ENCODE data around the gene THSD8.
A peak's percentile ranks its signal among the peaks of the same experiment; 100 is the strongest.
"Not testable (repeated sequence)": the region's sequence is repeated elsewhere in the genome, so short reads cannot be mapped to it uniquely, and the experiment has no call there.

The THSD8 gene

DNA sequence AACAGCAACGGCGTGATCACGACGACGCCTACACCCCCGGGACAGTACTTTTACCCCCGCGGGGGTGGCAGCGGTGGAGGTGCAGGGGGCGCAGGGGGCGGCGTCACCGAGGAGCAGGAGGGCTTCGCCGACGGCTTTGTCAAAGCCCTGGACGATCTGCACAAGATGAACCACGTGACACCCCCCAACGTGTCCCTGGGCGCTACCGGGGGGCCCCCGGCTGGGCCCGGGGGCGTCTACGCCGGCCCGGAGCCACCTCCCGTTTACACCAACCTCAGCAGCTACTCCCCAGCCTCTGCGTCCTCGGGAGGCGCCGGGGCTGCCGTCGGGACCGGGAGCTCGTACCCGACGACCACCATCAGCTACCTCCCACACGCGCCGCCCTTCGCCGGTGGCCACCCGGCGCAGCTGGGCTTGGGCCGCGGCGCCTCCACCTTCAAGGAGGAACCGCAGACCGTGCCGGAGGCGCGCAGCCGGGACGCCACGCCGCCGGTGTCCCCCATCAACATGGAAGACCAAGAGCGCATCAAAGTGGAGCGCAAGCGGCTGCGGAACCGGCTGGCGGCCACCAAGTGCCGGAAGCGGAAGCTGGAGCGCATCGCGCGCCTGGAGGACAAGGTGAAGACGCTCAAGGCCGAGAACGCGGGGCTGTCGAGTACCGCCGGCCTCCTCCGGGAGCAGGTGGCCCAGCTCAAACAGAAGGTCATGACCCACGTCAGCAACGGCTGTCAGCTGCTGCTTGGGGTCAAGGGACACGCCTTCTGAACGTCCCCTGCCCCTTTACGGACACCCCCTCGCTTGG is 9.6 kb upstream of the THSD8 start:
- DNase-seq = peak; percentile 67 to 76

DNA sequence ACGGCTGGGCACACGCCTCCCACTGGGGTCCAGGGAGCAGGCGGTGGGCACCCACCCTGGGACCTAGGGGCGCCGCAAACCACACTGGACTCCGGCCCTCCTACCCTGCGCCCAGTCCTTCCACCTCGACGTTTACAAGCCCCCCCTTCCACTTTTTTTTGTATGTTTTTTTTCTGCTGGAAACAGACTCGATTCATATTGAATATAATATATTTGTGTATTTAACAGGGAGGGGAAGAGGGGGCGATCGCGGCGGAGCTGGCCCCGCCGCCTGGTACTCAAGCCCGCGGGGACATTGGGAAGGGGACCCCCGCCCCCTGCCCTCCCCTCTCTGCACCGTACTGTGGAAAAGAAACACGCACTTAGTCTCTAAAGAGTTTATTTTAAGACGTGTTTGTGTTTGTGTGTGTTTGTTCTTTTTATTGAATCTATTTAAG is 9.0 kb upstream of the THSD8 start:
- no peak for DNase-seq

DNA sequence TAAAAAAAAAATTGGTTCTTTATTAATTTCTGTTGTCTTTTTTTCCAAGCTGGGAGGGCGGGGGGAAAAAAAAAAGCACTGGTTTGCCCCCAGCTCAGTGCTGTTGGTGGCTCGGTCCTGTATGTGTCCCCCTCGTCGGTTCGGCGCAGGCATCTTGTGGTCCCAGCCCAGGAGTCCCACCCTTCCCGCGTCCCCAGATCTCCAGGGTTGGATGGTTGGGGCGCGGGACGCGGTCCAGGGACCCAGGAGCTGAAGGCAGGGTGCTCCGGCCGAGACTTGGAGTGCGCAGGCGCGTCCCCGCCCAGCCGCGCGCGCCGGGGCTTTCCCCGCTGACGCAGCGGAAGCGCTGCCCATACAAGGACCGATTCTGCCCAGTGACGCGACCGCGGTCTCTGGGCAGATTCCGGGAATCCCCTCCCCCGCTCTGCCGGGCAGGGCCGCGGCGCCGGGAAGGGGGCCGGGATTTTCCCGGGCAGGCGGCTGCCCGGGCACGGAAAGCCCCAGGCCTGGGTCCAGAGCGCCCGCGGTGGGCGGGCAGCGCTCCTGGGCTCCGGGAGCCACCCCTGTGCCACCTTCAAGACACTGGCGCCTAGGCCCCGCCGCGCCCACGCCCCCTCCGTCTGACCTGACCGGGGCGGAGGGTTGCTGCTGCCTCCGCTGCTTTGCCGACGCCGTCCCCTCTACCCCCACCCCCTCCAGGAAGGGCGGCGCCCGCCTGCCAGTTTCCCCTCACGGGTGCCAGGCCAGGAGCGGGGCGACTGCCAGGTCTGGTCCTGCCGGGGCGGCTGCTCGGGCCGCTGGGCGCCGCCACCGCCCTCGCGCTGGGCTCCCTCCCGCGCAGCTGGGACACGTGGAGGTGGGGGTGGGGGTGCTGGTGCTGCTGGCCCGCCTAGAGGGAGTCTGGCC is 8.3 kb upstream of the THSD8 start:
- peak; percentile 93 to 94 for DNase-seq

DNA sequence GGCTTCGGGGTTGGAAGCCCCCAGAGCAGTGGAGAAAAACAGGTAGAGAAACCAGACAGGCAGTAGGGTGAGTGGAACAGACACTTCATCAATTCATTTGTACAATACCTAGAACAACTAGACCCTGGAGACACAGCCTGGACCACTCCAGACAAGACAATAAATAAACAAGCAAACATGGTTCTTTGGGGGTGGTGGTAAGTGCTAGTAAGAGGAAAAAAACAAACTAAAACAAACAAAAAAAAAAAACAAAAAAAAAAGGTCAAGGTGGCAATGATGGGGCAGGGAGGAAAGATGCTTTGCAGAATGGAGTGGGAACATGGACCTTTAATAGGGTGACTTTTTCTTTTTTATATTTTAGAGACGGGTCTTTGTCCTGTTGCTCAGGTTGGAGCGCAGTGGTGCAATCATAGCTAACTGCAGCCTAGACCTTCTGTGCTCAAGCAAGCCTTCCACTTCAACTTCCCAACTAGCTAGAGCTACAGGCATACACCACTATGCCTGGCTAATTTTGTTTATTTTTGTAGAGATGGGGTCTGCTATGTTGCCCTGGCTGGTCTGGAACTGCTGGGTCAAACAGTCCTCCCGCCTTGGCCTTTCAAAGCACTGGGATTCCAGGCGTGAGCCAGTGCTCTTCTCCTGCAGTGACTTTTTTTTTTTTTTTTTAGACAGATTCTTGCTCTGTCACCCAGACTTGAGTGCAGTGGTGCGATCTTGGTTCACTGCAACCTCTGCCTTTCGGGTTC is 7.5 kb upstream of the THSD8 start:
- peak; percentile 16 to 38 for DNase-seq

DNA sequence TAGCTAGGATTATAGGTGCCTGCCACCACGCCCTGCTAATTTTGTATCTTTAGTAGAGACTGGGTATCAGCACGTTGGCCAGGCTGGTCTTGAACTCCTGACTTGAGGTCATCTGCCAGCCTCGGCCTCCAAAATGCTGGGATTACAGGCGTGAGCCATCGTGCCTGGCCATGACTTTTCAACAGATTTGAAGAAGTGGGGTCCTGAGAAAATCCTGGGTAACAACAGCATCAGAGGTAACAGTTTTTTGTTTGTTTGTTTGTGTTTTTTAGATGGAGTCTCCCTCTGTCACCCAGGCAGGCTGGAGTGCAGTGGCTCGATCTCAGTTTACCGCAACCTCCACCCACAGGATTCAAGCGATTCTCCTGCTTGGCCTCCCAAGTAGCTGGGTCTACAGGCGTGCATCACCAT is 6.9 kb upstream of the THSD8 start:
- no peak for DNase-seq

DNA sequence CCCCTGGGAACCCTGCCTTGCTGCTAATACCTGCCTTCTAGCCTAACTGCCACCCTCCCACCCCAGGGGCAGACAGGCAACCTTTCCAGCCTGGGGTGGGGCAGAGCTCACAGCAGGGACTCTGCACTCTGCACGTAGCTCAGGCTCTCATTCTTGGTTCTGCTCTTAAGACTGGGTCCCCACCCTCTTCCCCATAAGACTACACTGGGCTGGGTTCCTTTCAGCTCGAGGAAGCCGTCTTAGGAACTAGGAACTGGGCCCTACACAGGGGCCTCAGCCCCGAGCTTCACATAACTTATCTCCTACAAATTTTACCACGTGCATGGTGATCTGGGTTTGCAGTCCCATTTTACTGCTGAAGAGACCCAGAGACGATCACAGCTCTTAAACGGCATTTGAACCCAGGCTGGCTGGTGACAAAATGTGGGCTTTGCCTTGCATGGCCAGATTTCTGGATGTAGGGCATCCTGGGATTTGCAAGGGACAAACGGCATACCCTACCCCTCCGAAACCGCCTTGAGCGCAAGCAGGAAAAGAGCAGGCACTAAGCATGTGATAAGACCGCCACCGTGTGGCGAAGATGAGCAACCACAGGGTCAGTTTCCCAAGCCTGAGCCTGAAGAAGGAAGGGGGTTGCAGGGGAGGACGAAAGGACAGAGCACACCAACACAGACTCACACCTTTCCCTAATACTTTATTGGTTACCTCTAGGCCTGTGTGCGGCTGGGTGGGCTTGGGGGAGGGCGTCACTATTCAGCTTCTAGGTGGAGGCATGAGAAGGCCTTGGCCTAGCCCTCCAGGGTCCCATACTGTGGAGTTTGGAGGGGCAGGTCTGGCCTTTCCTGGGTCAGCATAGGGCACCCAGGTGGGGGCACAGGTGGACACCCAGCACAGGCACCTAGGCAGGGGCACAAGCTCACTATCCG is 5.5 kb upstream of the THSD8 start:
- peak; percentile 77 to 84 for DNase-seq

DNA sequence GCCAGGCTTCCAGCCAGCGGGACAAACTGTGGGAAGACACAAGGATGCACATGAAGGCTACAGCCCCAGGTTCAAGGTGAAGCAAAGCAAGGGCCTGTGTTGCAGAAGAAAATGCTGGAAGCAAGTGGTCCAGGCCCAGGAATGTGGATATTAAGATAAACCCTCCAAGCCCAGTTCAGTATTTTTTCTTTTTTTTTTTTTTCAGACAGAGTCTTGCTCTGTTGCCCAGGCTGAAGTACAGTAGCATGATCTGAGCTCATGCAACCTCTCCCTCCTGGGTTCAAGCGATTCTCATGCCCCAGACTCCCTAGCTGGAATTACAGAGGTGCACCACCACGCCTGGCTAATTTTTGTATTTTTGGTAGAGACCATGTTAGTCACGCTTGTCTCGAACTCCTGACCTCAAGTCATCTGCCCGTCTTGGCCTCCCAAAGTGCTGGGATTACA is 4.7 kb upstream of the THSD8 start:
- DNase-seq = no peak

DNA sequence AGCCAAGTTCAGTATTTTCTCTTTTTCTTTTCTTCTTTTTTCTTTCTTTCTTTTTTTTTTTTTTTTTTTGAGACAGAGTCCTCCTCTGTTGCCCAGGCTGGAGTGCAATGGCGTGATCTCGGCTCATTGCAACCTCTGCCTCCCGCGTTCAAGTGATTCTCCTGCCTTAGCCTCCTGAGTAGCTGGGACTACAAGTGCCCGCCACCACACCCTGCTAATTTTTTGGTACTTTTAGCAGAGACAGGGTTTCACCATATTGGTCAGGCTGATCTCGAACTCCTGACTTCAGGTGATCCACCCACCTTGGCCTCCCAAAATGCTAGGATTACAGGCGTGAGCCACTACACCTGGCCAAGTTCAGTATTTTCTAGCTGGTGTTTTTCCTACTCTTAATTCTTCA is 4.3 kb upstream of the THSD8 start:
- DNase-seq = not testable (repeated sequence)

DNA sequence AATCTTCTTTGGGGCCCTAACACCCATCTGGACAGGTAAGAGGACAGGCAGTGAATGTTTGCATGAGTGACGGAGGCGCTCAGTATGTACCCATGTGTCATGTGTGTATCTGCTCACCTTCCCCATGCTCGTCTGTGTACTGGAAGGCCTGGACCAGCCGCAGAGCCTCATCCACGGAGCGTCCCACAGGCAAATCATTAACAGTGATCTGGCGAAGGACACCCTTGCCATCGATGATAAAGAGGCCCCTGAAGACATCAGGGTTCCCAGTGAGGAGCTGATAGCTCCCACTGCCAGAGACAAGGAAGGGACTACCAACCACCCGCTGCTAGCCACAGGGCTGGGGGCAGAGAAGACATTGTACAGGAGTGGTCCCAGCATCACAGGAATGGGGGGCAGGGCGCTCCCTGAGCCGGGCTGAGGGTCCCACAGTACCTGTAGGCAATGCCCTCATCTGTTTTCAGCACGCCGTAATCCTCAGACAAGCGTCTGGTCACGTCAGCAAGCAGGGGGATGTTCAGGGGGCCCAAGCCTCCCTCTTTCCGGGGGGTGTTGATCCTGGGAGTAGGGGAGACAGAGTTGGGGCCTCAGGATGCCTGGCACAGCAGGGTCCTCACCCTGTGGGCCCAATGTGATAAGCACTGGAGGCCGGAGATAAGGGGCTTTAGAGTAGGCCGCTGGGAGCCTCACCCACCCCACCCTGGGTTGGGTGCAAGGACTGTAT is 2.0 kb upstream of the THSD8 start:
- no peak for DNase-seq

DNA sequence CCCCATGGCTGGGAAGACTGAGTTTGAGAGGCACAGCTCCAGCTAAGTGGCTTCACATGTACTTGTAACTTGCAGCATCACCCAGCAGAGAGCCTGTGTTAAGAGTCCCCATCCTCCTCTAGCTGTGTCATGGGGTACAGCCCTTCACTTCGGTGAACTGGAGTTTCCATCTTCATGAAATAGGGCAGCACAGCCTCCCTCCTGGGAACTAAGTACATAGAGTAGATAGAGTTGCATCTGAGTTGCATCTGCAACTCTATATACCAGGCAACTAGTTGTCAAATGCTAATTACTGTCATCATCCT is 1.5 kb upstream of the THSD8 start:
- no peak for DNase-seq

DNA sequence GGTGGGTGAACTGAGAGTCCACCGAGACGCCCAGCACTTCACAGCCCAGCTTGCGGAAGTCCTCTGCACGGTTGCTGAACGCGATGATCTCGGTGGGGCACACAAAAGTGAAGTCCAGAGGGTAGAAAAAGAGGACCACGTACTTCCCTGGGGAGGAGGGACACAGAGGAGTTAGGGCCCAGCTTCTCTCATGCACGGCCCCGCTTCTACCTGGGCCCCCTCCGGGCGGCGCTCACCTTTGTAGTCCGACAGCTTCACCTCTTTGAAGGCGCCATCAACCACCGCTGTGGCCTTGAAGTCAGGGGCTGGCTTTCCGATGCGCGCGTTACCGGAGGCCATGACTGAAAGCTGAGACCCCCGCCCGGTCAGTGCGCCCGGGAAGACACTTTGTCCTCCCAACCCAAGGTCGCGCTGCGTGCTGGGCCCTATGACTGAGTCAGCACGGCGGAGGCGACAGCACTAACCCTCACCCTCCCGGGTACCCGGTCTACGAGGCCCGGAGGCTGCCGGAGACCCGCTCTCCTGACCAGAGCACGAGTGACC is 875 bp upstream of the THSD8 start:
- no peak for DNase-seq

DNA sequence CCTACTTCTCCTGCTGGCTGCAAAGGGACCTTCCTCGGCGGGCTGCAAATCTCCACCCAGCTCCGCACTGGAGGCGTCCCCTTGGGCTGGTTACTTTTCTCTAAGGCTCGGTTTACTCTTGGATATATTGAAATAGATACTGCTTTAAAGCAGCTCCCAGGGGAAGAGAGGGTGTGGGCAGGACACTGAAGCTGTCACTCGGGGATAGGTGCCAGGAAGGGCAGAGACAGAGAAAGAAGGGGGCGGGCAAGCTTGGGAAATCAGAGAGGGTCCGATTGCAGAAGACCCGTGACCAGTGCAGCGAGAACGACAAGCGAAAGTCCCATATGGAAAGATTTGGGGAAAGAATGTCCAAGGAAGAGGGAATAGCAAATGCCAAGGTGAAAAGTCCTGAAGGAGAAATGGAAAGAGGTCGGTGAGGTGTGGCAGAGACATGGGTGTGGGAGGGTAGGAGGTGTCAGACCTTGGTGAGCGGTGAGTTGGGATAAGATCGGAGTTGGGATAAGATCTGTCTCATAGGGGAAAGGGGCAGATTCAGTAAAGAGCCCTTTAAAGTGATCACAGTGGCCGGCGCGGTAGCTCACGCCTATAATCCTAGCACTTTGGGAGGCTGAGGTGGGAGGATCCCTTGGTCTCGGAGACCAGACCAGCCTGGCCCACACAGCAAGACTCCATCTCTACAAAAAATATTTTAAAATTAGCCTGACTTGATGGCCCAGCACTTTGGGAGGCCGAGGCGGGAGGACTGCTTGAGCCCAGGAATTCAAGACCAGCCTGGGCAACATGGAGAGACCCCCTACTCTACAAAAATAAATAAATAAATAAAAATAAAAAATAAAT is 618 bp downstream of the THSD8 start:
- no peak for DNase-seq

DNA sequence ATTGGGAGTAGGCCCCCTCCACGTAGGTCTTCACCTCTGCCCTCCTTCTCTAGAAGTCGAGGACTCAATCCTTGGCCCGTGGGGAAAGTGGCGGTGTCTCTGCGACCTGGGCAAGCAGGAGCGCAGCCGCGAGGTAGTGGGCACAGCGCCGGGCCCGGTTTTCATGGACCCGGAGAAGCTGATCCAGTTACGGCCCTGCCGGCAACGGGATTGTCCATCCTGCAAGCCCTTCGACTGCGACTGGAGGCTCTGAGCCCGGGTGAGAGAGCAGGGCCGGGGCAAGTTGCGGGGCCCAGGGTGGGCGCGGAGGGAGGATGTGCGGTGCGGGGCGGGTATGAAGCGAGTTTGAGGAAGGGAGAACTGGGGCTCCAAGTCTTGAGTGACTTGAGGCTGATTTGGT is 2.2 kb downstream of the THSD8 start:
- DNase-seq = no peak

DNA sequence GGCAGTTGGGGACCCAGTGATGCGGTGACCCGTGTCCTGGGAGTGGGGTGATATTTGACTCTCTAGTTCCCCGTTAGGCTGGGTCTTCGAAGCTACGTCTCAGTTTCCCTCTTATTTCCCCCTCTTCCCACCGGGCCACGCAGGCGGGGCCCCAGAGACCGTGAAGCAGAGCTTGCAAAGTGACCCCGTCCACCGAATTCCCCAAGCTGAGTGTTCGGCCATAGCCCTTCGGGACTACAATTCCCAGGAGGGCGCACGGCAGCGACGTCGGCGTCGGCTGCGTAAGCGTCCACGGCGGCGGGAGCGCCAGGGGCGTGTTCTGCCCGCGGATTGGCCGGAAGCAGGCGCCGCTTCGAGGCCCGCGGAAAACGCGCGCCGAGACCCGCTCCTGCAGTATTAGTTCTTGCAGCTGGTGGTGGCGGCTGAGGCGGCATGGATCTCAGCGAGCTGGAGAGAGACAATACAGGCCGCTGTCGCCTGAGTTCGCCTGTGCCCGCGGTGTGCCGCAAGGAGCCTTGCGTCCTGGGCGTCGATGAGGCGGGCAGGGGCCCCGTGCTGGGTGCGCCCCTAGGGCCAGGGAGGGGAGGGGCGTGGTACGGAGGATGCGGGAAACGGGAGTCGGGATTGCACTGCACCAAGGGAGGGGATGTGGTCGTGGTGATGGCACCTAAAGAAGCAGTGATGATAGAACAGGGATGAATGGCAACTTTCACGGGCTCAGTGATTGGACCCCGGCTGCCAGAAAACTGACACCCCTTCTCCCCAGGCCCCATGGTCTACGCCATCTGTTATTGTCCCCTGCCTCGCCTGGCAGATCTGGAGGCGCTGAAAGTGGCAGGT is 4.6 kb downstream of the THSD8 start, which contains the start of gene RNASEH2A:
RNASEH2A (plus strand) TSS at position 343 of the 840 bp plus-strand sequence; CDS start at position 433, 90 bp downstream.
- peak; percentile 89 to 93 for DNase-seq

DNA sequence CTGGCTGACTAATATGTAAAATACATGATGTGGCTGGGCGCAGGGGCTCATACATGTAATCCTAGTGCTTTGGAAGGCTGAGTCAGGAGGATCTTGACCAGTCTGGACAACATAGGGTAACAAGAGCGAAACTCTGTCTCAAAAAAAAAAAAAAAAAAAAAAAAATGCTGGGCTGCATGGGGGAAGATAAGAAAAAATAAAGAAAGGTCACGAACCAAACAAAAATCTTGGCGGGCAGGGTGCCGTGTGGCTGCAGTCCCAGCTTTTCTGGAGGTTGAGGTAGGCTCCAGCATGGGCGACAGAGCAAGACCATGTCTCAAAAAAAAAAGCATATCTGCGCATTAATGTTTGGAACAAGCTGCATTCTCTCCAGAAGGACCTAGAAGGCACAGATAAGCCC is 13.2 kb downstream of the THSD8 start:
- DNase-seq = no peak

DNA sequence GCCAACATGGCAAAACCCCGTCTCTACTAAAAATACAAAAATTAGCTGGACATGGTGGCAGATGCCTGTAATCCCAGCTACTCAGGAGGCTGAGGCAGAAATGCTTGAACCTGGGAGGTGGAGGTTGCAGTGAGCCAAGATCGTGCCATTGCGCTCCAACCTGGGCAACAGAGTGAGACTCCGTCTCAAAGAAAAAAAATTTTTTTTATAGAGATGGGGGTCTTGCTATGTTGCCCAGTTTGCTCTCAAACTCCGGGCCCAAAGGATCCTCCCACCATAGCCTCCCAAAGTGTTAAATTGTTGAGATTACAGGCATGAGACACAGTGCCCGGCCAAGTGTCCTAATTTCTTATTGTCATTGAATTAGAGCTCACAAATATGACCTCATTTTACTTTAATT is 15.3 kb downstream of the THSD8 start:
- not testable (repeated sequence) for DNase-seq

DNA sequence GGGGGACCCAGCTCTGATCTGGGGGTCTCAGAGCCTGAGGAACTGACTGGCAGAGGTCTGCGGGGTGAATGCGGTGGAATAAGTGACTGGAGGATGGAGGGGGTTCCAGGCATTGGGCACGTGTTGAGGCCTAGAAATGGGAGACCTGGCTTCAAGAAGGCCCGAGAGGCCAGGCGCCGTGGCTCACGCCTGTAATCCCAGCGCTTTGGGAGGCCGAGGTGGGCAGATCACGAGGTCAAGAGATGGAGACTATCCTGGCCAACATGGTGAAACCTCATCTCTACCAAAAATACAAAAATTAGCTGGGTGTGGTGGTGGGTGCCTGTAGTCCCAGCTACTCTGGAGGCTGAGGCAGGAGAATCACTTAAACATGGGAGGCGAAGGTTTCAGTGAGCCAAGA is 15.9 kb downstream of the THSD8 start:
- DNase-seq = not testable (repeated sequence)

DNA sequence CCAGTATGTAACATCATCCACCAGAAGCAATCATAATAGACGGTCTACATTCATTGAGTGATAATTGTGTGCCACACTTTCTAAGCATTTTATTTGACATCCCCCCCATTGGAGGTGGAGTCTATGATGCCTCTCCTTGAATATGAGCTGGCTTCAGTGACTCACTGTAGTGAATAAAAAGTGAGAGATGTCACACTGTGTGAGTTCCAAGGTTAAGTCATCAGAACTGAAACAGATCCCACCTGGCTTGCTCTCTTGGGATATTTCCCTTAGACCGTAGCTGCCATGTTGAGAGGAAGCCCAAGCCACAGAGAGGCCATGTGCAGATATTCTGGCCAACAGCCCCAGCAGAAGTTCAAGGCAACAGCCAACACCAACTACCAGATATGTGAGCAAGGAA is 19.9 kb downstream of the THSD8 start:
- no peak for DNase-seq

Measured in inflammatory macrophage (primary cell).